Left lobe of liver (tissue), 2 donors: ENCODE data around the gene SRBD1. TPM values are rescaled to one million over a fixed set of nuclear protein-coding genes. Genes with fewer than 3 reads are reported as not detected.
A peak's percentile ranks its signal among the peaks of the same experiment; 100 is the strongest.

Source experiments
- ATAC-seq: fragments of 200-7000 bp; cut with Tn5 transposase; one replicate; pipeline ENCODE4 v1.9.1; 2020; ENCODE audit warnings: mild to moderate bottlenecking, moderate library complexity
- DNase-seq: peaks from one replicate; pipeline ENCODE4 v3.0.0-alpha.2; 2020; ENCODE audit warnings: low spot score
- total RNA-seq: library from RNA; stranded (reverse); gene quantifications from one replicate; pipeline ENCODE4 v1.2.1, GENCODE V29; 2021
- donor health status: DM: no; HTN: no; CAD: no; lungs with moderate emphysema.
- donor health status: DM: no; HTN: yes; CAD: no.

SRBD1 gene
- total RNA-seq, 1 donor from 2014 or later: 7.1 TPM

DNA sequence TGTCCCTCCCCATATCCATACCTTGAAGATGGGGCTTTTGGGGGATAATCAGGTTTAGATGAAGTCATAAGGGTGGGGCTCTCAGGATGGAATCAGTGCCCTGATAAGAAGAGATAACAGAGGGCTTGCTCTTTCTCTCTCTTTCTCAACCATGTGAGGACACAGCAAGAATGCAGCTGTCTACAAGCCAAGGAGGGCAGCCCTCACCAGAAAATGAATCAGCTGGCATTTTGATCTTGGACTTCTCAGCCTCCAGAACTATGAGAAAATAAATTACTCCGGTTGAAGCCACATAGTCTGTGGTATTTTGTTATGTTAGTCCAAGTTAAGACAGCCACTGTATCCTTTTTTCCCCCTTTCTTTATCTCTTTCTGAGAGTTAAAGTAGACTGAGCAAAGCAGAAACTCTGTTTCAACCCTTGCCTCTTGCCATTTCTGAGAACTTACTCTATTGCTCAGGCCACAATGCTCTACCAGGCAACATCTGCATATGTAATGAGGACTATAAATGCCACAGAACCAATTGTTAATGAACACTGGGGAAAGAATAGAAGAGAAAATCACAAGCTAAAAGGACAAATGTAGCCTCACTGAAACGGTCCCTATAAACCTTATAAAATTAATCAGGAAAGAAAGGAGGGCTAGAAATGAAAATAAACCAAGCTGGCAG is 56.9 kb downstream of the SRBD1 start:
- ATAC-seq: no peak
- DNase-seq: no peak

DNA sequence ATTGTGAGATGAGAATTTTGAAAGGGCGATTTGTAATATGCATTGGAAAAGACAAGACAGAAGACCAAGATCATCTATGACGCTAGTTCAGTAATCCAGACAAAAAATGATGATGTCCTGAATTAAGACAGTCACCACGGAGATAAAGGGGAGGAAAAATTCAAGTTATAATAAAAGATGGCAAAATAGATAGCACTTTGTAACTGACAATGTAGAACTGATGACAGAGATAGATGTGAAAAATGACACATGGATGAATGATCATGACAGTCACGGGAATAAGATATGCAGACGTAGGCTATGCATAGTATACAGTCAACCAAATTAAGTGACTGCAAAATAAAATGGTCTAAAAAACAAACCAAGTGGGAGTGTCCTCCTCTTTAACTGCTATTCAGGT is 59.2 kb downstream of the SRBD1 start:
- DNase-seq: no peak
- no peak for ATAC-seq

DNA sequence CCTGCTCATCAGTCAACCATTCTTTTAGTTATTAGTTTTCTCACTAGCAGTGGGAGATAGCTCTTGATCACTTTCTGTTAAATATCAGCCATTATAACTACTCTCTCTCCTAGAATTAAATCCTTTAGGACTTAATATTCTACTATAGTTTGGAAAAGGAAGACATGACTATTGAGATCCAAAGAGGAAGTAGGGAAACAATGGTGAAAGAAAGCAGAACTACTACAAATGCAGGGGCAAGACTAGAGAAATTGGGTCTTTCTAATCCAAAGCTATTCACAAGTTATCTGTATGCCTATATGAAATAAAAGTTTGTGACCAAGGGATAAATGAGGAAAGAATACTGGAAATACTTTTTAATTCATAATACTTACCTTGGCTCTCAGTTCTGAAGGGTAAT is 65.1 kb downstream of the SRBD1 start:
- DNase-seq (no peak), ATAC-seq (no peak)

DNA sequence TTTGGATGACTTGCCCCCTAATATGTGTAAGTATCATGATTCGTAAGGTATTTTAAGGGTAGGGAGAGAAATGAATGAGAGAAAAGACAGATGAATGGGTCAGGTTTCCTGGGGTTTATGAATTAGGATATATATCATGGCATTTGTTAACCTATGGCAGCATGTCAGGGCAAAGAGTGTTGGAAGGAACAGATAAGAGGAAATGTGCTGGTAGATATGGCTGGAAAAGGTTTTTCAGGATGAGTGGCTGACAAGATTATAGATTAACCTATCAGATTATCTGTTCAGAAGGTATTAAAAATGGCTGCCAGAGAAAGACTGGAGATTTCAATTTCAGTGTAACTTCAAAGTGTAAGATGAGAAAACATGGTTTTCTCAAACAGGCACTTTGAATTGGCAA is 67.8 kb downstream of the SRBD1 start:
- ATAC-seq: no peak
- no peak for DNase-seq

DNA sequence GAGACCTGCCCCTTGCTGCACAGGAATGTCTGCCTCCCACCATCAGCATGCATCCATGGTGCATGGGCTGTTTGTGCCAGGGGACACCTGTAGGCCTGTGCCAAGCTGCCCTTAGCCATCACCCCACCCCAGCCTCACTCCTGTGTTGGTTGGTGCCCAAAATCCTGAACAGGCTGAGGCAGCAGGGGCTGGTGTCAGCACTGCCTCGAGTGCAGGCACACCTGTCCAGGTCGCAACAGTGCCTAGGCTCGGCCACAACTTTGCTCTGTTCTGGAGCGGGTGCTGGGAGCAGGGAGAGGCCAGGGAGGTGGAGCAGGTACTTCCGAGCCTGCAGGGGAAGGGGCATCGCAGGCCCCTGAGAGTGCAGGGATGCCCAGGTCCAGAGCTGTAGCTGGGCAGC is 69.1 kb downstream of the SRBD1 start:
- ATAC-seq: no peak
- no peak for DNase-seq

DNA sequence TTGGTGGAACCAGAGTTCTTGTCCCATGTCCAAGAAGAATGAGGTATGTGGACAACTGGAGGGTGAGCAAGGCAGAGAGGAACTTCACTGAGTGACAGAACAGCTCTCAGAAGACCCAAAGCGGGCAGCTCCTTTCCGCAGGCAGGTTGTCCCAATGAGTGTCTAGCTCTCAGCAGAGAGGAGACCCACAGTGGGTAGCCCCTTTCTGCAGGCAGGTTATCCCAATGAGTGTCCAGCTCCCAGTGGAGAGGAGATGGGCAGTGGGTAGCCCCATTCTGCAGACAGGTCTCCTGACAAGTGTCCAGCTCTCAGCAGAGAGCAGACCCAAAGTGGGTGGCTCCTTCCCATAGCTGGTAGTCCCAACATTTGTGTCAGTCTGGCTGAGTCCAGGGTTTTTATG is 69.6 kb downstream of the SRBD1 start:
- no peak for ATAC-seq
- DNase-seq: no peak

DNA sequence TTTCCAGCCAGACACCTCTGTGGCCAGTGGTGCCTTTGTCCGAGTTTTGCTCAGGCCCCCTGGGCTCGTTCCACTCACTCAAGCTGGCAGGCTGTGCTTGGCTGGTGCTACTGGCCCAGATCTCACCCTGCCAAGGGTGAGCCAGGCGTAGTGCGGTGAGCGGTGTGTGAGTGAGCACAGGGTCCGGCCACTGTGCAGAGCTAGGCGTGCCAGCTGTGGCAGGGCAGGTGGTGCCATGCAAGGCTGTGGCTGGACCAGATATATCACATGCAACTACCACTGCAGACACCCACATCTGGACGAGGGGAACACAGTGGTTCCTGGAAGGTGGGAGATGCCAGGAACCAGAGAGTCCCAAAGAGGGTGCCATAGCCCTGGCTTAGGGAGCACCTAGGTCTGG is 70.1 kb downstream of the SRBD1 start:
- no peak for DNase-seq

DNA sequence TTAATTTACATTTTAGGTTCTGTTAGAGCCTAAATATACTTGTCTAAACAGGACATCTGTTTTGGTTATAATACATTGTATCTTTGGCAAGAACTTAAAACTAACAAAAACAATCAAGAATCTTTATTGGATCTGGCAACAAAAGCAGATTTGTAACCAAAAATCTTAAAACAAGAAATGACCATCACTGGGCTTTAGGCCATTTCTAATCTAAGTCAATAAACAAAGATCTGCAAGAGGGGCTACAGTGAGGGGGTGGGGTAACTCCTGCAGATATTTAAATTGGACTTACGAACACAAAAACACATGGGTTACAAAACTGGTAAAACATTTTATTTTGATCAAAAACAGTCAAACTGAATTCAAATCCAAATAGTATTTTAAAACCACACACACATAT is 77.3 kb downstream of the SRBD1 start:
- ATAC-seq (no peak), DNase-seq (no peak)

More for the DNA sequence above, 70.1 kb downstream of the SRBD1 start:
- no peak for ATAC-seq

DNA sequence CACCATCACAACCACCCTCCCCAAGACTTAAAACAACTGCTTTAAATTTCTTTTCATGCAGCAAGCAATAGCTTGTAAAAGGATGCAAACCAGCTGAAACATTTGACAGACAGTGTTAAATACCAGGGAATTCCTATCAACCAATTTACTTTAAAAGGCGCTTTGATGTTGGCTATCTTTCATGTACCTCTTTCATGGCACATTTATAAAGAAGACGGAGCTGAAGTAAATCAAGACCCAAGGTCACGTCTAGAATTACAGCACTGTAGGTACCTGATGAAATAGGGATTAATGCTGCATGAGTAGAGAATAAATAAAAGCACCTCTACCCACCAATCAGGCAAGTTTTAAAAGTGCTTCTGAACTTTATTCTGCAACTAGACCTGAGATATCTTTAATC is 78.9 kb downstream of the SRBD1 start:
- ATAC-seq: no peak
- DNase-seq: no peak

DNA sequence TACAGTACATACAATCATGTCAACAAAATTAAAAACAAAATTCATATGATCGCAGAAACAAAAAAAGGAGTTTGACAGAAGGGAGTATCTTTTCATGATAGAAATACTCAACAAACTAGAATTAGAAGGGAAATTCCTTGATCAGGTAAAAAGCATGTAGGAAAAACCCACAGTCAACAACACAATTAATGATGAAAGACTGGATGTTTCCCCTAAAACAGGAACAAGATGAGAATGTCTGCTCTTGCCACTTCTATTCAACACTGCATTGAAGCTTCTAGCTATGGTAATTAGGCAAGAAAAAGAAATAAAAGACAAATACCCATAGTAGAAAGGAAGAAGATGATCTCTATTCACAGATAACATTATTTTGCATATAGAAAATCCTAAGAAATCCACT is 87.1 kb downstream of the SRBD1 start:
- no peak for DNase-seq
- no peak for ATAC-seq

DNA sequence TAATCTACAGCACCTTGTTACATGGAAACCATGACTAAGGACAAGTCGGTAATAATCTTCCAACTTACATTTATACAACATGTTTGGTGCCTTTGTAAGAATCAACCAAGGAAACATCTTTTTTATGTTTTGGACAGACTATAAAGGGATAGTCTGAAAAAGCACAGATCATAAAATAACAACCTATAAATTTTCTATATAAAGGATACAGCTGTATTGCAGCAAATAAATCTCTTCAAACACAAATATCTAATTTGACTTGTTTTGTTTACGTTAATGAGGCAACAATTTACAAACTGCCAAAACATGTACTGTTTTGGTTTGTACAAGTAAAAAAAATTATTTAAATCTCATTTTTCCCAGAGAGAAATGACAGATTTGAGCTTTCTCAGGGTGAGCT is 92.5 kb downstream of the SRBD1 start:
- DNase-seq (no peak), ATAC-seq (no peak)

DNA sequence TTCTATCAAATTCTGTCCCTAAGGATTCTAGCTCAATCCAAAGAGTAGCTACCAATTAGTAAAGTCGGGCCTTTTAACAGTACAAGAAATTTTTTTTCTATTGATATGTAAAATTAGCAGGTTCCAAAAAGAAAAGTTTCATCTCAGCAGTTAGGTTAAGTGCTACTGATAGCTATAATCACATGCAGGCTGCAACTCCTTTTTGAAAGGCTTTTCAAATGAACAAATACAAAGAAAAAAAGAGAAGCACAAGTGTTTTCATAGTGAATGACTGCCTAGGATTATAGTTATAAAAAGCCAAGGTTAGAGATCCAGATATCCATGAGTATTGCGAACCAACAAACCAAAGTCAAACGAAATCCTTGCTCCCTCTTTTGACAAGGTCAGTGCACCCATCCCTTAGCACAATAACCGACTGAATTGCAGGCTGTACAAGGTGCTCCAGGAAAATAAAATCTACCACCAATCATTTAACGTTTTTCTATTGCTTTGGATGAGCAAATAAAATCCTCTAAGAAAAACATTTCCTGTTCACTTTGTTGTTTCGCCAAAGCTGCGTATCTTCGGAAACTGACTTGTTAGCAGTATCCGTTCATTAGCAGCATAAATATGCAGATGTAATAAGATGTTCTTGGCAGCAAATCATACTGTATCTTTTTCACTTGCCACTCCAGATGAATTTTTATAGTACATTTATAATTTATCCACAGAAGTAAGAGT is 100.2 kb downstream of the SRBD1 start:
- ATAC-seq: no peak

DNA sequence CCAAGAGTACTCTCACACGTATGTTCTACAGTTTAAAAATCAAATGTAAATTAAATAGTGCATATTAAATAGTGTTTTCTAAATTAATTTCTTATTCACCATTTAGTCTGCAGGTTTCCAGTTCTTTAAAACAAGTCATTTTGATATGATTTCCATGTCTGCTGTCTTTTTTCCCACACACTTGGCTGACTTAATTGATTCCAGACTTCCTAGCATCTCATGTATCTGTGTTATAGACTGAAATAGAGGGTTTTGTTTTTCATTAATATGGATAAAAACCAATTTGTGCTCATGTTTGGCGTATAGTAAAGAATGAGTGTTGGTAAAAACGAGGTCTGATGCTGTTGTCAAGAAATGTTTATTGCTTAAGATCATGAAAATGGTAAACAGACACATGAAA is 104.3 kb downstream of the SRBD1 start:
- no peak for DNase-seq
- ATAC-seq: no peak

More for the DNA sequence above, 100.2 kb downstream of the SRBD1 start:
- DNase-seq: no peak

DNA sequence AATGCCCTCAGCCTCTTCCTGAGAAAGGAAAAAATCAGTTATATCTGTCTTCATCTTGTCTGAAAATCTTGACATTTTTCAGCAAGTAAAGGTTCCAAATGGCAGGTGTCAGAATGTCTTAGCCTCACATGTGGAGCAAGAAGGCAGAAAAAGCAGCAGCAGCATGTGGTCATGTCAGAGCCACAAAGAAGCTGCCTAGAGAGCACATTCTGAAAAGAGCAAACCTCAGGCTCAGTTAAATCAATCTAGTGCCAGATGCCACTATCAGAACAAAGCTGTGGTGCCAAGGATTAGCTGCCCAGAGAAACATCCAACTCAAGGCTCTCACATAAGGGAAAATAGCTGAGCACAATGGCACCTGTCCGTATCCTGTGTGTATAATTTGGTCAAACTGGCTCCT is 105.9 kb downstream of the SRBD1 start:
- DNase-seq: no peak
- ATAC-seq: no peak

DNA sequence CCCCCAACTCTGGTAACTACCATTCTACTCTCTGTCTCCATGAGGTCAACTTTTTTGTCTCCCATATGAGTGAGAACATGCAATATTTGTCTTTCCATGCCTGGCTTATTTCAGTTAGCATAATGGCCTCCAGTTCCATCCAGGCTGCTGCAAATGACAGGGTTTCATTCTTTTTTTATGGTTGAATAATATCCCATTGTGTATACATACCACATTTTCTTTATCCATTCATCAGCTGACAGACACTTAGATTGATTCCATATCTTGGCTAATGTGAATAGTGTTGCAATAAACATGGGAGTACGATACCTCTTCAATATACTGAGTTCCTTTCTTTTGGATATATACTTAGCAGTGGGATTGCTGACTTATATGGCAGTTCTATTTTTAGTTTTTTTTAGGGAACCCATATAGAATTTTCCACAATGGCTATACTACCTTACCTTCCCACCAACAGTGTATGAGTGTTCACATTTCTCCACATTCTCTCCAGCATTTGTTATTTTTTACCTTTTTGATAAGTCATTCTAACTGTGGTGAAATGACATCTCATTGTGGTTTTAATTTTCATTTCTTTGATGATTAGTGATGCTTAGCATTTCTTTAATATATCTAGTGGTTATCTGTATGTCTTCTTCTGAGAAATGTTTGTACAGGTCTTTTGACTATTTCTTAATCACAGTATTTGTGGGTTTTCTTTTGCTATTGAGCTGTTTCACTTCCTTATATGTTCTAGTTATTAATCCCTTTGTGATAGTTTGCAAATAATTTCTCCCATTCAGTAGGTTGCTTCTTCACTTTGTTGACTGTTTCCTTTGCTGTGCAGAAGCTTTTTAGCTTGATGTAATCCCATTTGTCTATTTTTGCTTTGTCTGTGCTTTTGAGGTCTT is 112.2 kb downstream of the SRBD1 start:
- ATAC-seq: no peak
- no peak for DNase-seq

DNA sequence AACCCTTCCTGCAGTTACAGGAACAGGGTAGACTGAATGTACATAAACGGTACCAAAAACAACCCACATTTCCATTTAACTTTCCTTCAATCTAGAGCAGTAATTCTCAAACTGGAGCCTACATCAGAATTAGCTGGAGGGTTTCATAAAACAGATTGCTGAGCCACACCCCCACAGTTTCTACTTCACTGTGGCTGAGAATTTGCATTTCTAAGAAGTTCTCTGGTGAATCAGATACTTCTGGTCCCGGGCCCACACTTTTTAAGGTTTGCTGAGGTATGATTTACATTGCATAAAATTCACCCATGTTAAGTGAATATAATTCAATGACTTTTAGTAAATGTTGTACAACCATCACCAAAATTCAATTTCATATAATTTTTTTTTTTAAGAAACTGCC is 113.7 kb downstream of the SRBD1 start:
- DNase-seq (no peak), ATAC-seq (no peak)

DNA sequence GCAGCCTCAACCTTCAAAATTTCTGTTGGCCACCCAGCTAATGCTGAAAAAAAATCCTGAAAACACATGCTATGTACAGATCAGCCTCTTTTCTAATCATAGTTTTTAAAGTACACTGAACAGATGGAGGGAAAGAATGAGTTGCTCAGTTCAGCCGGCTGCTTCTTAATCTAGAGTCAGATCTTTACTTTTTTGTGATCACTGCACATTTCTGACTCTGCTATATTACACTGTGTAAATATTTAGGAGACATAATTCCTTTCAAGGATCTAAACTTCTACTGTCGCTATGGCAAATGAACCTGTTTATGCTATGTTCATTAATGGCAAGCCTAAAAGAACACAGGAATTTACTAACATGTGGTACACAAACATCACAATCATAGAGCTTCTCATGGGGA is 114.2 kb downstream of the SRBD1 start:
- DNase-seq (no peak), ATAC-seq (no peak)

DNA sequence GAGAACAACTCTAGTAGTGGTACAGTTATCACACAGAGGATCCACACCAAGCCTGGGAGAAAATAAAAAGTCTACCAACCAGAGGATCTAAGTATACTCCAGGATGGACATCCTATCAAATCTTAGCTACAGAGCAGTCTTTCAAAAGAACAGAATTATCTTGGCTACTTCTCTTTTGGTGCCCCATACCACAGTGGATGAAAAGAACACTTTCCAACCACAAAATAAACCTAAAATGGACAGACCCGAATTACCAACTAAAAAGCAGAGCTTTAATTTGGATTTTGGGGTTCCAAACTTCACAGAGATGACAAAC is 116.1 kb downstream of the SRBD1 start:
- no peak for ATAC-seq
- DNase-seq: no peak

DNA sequence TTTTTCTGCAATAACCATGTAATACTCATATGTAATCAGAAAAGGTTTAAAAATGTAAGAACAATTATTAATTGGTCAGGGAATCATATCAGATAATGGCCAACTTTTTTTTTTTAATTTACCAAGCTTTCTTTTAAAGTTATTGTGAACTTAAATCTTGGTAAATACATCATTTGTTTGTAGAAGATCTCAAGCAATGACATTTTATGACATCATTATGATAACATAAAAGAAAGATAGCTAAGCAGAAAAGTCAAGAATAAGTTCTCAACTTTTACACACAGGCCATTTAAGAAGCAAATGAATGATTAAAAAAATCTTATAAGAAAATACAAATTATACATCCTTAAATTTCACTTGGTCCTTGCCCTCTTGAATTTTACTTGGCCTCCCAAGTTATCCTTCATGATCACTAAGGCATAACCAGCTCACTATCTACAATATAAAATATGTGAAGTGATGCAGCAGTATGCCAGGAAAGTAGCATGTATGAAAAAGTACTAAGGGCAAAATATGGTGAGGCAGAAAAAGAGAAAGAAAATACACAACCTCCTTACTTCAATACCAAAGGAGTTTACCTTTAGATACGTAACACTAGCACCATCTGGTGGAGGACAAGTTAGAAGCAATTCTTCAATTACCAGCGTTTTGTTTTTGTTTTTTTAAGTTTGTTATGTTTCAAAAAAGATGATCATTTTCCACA is 116.6 kb downstream of the SRBD1 start:
- no peak for DNase-seq
- ATAC-seq: peak; percentile 71

DNA sequence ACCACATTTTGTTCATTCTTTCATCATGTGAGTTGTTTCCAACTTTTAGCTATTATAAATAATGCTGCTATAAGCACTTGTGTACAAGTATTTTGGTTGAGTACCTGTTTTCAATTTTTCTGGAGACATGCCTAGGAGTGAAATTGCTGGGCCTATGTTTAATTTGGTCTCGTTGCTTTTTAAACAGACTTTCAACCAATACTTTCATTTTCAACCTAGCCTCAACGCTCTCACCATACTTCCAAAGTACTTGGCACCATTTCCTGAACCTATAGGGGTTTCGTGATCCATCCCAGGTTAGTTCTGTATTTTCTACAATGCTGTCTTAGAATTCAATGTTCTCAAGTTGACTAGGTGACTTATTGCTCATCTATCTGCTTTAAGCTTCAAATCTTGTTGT is 126.1 kb downstream of the SRBD1 start:
- no peak for ATAC-seq
- no peak for DNase-seq

DNA sequence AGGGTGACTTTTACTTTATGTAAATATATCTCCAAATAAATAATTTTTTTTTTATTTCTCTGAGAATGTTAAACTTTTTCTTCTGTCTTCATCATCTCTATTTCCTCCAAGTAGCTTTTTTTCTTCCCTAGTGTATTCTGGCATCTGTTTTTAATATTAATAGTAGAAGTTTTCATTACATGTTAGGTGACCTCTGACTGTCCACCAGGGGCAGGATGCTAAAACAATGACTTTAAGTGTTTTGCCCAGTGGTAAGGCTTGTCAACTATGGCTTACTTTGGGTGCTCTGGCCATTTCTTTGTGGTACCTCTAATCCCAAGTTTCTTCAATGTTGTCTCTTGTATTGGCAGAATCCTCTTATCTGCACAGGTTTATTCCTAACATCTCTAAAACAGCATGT is 127.1 kb downstream of the SRBD1 start:
- no peak for ATAC-seq
- DNase-seq: no peak
